Muscle of leg (tissue), 16 donors: ENCODE measurements around the gene PHF10. TPM values are rescaled to one million over a fixed set of nuclear protein-coding genes. Genes with fewer than 3 reads are reported as not detected.
"Not testable (repeated sequence)": the region's sequence is repeated elsewhere in the genome, so short reads cannot be mapped to it uniquely, and the experiment has no call there.

Experiments used
- DNase-seq: peaks from one replicate; pipeline ENCODE4 v3.0.0; 2013
- H3K27ac ChIP-seq: one replicate; pipeline ENCODE4 v1.5.1; 2013; ENCODE audit warnings: mild to moderate bottlenecking, low read length, control low read depth
- H3K27me3 ChIP-seq: one replicate; pipeline ENCODE4 v1.6.1; 2013; ENCODE audit warnings: low read length; ENCODE audit not compliant: control insufficient read depth, insufficient read depth
- H3K36me3 ChIP-seq: one replicate; pipeline ENCODE4 v1.6.1; 2013; ENCODE audit warnings: low read length; ENCODE audit not compliant: control insufficient read depth, insufficient read depth
- H3K4me1 ChIP-seq: one replicate; pipeline ENCODE4 v1.6.1; 2013; ENCODE audit warnings: low read length; ENCODE audit not compliant: control insufficient read depth, insufficient read depth
- H3K4me3 ChIP-seq: one replicate; pipeline ENCODE4 v1.5.1; 2013; ENCODE audit warnings: low read length, control low read depth
- H3K9me3 ChIP-seq: replicated peaks from 2 replicates; pipeline ENCODE4 v1.6.1; 2013; ENCODE audit warnings: low read depth, low read length; ENCODE audit not compliant: control insufficient read depth
- WGBS: methylation state at CpG from one replicate; pipeline ENCODE4 v1.1.5; 2013; ENCODE audit warnings: missing lambda C conversion rate; ENCODE audit not compliant: insufficient coverage; 5-methylcytosine and 5-hydroxymethylcytosine counted together
- long read RNA-seq, 11 donors: transcript quantifications; one replicate each; lab custom pipeline, GENCODE V29; 2026
- polyA plus RNA-seq, 8 donors: library from polyadenylated mRNA; unstranded; fragments of 120-200 nt; gene quantifications; one replicate each; pipeline versions ENCODE4 v1.2.1 to v1.2.3, GENCODE V29; 2013; ENCODE audit warnings: inconsistent platforms in 1 of 8, low replicate concordance in 1 of 8; ENCODE audit not compliant: insufficient read length in 8 of 8, insufficient read depth in 1 of 8
- total RNA-seq: library from RNA; stranded (reverse); fragments of 120-200 nt; gene quantifications from one replicate; pipeline ENCODE4 v1.2.4, GENCODE V29; 2013

Gene PHF10
- total RNA-seq (32.5 TPM), polyA plus RNA-seq (10 to 100 TPM; 53.7 to 82.4 (median 74.3) TPM)
- long read RNA-seq, donor 1, full-length matches to known transcripts: 5 of 5 reads
- long read RNA-seq, donor 1, partial matches to known transcripts: 0 of 5 reads
- long read RNA-seq, donor 1, other reads (novel, unspliced or antisense): 0 of 5 reads
- long read RNA-seq, donor 2, partial matches to known transcripts: 0 of 1 reads
- long read RNA-seq, donor 2, other reads (novel, unspliced or antisense): 0 of 1 reads
- long read RNA-seq, donor 3, full-length matches to known transcripts: 10 of 15 reads
- long read RNA-seq, donor 3, partial matches to known transcripts: 5 of 15 reads
- long read RNA-seq, donor 3, other reads (novel, unspliced or antisense): 0 of 15 reads
- long read RNA-seq, donor 4, full-length matches to known transcripts: 7 of 23 reads
- long read RNA-seq, donor 4, partial matches to known transcripts: 16 of 23 reads
- long read RNA-seq, donor 4, other reads (novel, unspliced or antisense): 0 of 23 reads
- long read RNA-seq, donor 5, full-length matches to known transcripts: 18 of 66 reads
- long read RNA-seq, donor 5, partial matches to known transcripts: 48 of 66 reads
- long read RNA-seq, donor 5, other reads (novel, unspliced or antisense): 0 of 66 reads
- long read RNA-seq, donor 6, full-length matches to known transcripts: 10 of 10 reads
- long read RNA-seq, donor 6, partial matches to known transcripts: 0 of 10 reads
- long read RNA-seq, donor 6, other reads (novel, unspliced or antisense): 0 of 10 reads
- long read RNA-seq, donor 7, full-length matches to known transcripts: 4 of 4 reads
- long read RNA-seq, donor 7, partial matches to known transcripts: 0 of 4 reads
- long read RNA-seq, donor 7, other reads (novel, unspliced or antisense): 0 of 4 reads
- long read RNA-seq, donor 8, full-length matches to known transcripts: 6 of 6 reads
- long read RNA-seq, donor 8, partial matches to known transcripts: 0 of 6 reads
- long read RNA-seq, donor 8, other reads (novel, unspliced or antisense): 0 of 6 reads
- long read RNA-seq, donor 9, full-length matches to known transcripts: 14 of 14 reads
- long read RNA-seq, donor 9, partial matches to known transcripts: 0 of 14 reads
- long read RNA-seq, donor 9, other reads (novel, unspliced or antisense): 0 of 14 reads
- long read RNA-seq, donor 10, full-length matches to known transcripts: 15 of 15 reads
- long read RNA-seq, donor 10, partial matches to known transcripts: 0 of 15 reads
- long read RNA-seq, donor 10, other reads (novel, unspliced or antisense): 0 of 15 reads
- long read RNA-seq, donor 11, full-length matches to known transcripts: 10 of 10 reads
- long read RNA-seq, donor 11, partial matches to known transcripts: 0 of 10 reads
- long read RNA-seq, donor 11, other reads (novel, unspliced or antisense): 0 of 10 reads

DNA sequence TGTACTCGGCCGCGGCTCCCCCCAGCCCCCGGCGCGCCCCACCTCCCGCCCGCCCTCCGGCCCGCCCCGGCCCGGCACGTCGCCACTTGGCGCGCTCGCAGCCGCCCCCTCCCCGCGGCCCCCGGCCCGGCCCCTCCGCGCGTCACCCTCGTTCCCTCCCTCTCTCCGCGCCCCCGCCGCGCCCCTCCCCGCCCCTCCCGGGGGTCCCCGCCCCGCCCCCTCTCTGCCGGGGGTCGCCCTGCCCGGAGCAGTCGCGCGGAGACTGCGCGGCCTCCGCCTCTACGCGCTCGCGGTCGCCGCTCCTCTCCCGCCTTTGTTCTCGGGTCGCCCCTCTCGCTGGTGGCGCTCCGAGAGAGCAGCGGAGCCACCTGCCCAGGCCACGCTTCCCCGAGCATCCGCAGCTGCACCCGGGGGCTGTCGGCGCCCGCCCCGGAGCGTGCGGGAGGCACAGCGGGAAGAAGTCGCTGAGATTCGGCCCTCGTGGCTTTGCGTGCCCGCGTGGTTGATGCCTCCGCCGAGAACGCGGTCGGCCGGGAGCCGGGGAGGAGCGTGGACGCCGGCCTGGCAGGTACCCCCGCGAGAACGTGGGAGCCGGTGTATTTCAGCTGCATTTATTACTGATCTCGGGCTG, at the start of gene PHF10:
Gene PHF10 (minus strand): TSS at position 7 of the 631 bp plus-strand sequence. CDS start 569 bp downstream, outside the sequence.
- Histone ChIP-seq H3K27ac (peak within 1 kb of the TSS; percentile 92), H3K27me3 (no peaks in the 10 kb centered on the region), H3K36me3 (no peaks in the 10 kb centered on the region), H3K9me3 (no peaks in the 10 kb centered on the region), H3K4me1 (peaks cover 7% of the 10 kb centered on the region), H3K4me3 (peak within 1 kb of the TSS; percentile 74)
- 0% methylated on average over 51 of the region's 89 CpGs for WGBS
- DNase-seq: peak; percentile 86

DNA sequence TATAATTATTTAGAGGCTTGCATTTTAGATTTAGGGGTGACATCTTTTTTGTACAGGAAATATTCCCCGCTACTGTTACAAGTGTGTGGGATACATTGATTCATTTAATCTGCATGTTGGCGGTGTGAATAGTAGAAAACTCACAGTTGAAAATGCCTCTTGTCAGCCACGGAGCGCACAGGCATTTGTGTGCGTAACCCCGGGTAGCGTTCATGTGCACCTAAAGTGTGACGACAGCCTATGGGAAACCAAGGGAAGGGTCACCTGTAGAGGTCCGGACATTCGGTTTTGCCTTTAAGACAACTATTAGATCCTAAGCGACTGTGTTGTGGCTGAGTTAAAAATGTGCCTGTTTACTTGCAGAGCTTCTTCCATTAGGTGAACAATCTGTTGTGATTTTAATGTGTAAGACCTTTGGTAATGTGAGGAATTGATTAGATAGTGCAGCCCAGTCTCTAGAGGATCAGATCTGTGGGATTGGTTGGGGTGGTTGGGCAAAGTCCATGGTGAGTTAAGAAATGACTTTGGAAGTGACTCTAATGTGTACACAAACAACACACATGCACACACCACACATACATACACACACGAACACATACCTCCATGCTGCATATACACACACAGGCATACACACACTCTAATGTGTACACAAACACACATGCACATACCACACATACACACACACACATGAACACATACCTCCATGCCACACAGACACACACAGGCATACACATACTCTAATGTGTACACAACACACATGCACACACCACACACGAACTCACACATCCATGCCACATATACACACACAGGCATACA, 42.8 kb upstream of the PHF10 start:
- DNase-seq: no peak
- H3K27me3 ChIP-seq: no peaks in the 10 kb centered on the region
- H3K27ac ChIP-seq: no peak overlapping the region
- 97% methylated on average over 12 of the region's 13 CpGs for WGBS
- no peaks in the 10 kb centered on the region for H3K4me1 ChIP-seq
- no peaks in the 10 kb centered on the region for H3K9me3 ChIP-seq
- peaks cover 61% of the 10 kb centered on the region for H3K36me3 ChIP-seq
- no peak overlapping the region for H3K4me3 ChIP-seq

DNA sequence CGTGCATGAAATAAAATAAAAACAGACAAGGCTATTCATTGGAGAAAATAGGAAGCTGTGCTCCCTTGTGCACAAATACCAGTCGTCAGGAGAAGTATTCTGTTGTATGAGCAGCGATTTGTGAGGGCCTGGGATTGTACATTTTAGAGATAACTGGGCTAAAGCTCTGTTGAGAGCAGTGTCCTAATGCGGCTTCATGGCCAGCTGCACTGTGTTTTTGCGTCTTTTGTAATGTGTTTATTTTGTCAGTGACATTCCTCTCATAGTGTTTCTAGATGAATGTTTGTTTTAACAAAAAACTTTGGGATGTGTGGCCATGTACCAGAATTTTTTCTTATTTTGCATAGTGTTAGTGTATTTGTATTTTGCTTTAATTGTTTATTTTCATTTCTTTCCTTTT, 41.9 kb upstream of the PHF10 start:
- H3K4me3 ChIP-seq: no peak overlapping the region
- no peak overlapping the region for H3K27ac ChIP-seq
- 86% methylated on average over 3 of the region's 5 CpGs for WGBS
- no peaks in the 10 kb centered on the region for H3K27me3 ChIP-seq
- H3K4me1 ChIP-seq: no peaks in the 10 kb centered on the region
- DNase-seq: no peak
- no peaks in the 10 kb centered on the region for H3K9me3 ChIP-seq
- H3K36me3 ChIP-seq: peaks cover 55% of the 10 kb centered on the region

DNA sequence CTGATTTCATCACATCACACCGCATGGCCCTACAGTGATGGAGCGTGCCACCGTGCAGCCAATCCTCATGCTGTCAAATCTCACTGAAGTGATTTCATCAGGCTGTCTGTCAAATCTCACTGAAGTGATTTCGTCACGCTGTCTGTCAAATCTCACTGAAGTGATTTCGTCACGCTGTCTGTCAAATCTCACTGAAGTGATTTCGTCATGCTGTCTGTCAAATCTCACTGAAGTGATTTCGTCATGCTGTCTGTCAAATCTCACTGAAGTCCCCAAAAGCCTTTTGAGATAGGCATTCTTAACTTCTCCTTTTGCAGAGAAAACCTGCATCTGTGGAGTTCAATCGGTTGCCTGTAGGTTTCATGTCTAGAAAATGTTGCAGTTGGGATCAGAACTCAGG, 41.5 kb upstream of the PHF10 start:
- not testable (repeated sequence) for H3K27ac ChIP-seq, DNase-seq, H3K27me3 ChIP-seq, H3K9me3 ChIP-seq, H3K4me3 ChIP-seq, H3K4me1 ChIP-seq
- H3K36me3 ChIP-seq: peaks cover 59% of the 10 kb centered on the region
- WGBS: 96% methylated on average over 9 of the region's 10 CpGs

DNA sequence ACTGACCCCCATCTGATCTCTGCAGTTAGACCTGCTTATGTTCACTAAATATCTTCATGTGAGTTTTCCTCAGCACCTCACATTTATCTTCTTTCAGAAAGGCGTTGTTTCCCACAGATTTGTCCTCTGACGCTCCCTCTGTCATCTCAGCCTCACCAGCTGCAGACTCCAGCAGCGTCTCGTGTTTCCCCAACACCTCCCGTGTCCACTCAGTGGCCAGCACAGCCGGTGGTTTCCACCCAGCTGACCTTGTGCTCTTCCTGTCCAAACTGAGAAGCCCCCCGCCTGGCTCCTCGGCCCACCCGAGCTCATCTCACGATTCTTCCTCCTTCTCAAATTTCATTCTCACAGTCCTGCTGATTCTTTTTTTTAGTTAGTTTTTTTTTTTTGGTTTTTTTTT, 39.6 kb upstream of the PHF10 start:
- H3K4me1 ChIP-seq: no peaks in the 10 kb centered on the region
- no peaks in the 10 kb centered on the region for H3K27me3 ChIP-seq
- no peak overlapping the region for H3K4me3 ChIP-seq
- H3K27ac ChIP-seq: no peak overlapping the region
- DNase-seq: no peak
- WGBS: 58% methylated on average over 6 of the region's 10 CpGs
- peaks cover 64% of the 10 kb centered on the region for H3K36me3 ChIP-seq
- H3K9me3 ChIP-seq: no peaks in the 10 kb centered on the region

DNA sequence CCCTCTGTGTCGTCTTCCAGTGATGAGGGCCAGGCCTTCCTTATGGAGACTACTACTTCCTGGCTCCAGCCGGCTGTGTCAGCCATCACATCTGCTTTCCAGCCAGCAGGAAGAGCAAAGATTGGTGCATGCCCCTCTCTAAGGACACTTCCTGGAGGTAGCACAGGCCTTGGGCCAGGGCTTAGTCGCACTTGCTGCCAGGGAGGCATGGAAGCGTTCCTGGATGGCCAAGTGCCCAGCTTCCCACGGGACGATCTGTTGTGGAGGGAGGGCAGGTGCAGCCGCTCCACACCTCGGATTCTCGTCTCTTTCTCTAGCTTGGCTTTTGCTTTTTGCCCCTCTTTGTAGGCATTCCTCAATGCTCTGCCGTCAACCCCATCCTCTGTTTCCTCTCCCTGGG, 39.0 kb upstream of the PHF10 start:
- no peak overlapping the region for H3K27ac ChIP-seq
- H3K4me1 ChIP-seq: no peaks in the 10 kb centered on the region
- no peak for DNase-seq
- 73% methylated on average over 8 of the region's 10 CpGs for WGBS
- H3K36me3 ChIP-seq: peaks cover 59% of the 10 kb centered on the region
- H3K27me3 ChIP-seq: no peaks in the 10 kb centered on the region
- H3K4me3 ChIP-seq: no peak overlapping the region
- no peaks in the 10 kb centered on the region for H3K9me3 ChIP-seq

DNA sequence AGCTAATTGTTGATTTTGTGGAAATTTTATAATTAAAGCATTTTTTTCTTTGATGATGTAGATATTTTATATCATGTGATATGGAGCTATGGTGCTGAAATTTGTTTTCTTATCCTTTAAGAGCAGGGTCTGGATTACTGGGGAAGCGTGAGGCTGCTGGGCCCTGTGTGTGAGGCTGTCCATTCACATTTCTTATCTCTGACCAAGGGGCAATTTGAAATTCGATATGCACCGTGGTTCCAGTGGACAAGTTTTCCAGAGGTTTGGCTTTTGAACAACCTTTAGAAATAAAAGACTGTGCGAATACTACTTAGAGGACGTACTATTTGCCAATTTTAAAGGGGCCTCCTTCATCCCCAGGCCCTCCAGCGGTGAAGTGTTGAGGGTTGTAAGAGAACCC, 30.9 kb upstream of the PHF10 start:
- Histone ChIP-seq H3K36me3 (peaks cover 22% of the 10 kb centered on the region), H3K4me3 (no peak overlapping the region), H3K27ac (no peak overlapping the region), H3K27me3 (no peaks in the 10 kb centered on the region), H3K4me1 (peaks cover 7% of the 10 kb centered on the region), H3K9me3 (no peaks in the 10 kb centered on the region)
- 75% methylated on average over 2 of the region's 6 CpGs for WGBS
- DNase-seq: no peak

DNA sequence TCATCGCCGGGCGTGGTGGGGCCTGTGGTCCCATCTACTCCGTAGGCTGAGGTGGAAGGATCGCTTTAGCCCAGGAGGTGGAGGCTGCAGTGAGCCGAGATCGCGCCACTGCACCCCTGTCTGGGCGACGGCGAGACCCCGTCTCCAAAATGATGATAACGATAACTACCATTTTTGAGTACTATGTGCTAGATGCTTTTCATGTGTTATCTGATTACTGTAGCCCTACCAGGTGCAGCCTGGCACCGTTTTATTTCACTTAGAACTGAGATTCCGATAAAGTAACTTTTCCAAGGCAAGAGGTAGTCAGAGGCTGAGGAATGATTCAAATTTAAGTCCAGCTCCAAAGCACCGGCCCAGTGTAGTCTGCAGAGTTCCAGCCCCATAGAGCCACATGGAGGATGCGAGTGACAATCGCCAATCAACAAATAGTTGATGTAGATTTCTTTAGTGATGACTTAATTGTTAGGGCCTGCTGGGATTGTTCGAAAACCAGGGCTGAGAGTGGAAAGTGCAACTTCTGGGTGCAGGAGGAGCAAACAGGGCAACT, 27.8 kb upstream of the PHF10 start:
- no peak for DNase-seq
- Histone ChIP-seq H3K27ac (peak overlapping the region; percentile 97), H3K4me3 (peak overlapping the region; percentile 67), H3K9me3 (no peaks in the 10 kb centered on the region), H3K36me3 (peaks cover 10% of the 10 kb centered on the region), H3K4me1 (peaks cover 7% of the 10 kb centered on the region), H3K27me3 (no peaks in the 10 kb centered on the region)
- 2% methylated on average over 10 of the region's 19 CpGs for WGBS
